GM12878 (cell line): ENCODE measurements around the gene TMEM53. TPM values are rescaled to one million over a fixed set of nuclear protein-coding genes. Genes with fewer than 3 reads are reported as not detected.
A peak's percentile ranks its signal among the peaks of the same experiment; 100 is the strongest.

Source experiments
- ASH2L ChIP-seq: fragments of 300-600, 200-600 bp; sonication (generic); IDR thresholded peaks from 2 replicates; pipeline ENCODE4 v1.6.1; 2017; ENCODE audit warnings: low read depth, mild to moderate bottlenecking, borderline replicate concordance
- CHD2 ChIP-seq: IDR thresholded peaks from 2 replicates; pipeline ENCODE4 v1.6.1; 2011; ENCODE audit warnings: low read depth, low read length, improper control_type of control experiment, borderline replicate concordance
- ETV6 ChIP-seq, 2 experiments: fragments of 450-650 bp in 1 of 2; IDR thresholded peaks in 1 of 2; conservative IDR thresholded peaks in 1 of 2; 2 replicates each; pipeline ENCODE4 v1.6.1; 2014; ENCODE audit warnings: antibody characterized with exemption in 1 of 2, borderline replicate concordance in 1 of 2, low read depth in 1 of 2, mild to moderate bottlenecking in 1 of 2, moderate library complexity in 1 of 2
- IKZF1 ChIP-seq: fragments of 450-650 bp; conservative IDR thresholded peaks from 2 replicates; pipeline ENCODE4 v1.6.1; 2017; ENCODE audit warnings: antibody characterized with exemption, mild to moderate bottlenecking
- MTA3 ChIP-seq: IDR thresholded peaks from 2 replicates; pipeline ENCODE4 v1.6.1; 2012; ENCODE audit warnings: low read length, inconsistent platforms, borderline replicate concordance
- NR2C1 ChIP-seq: fragments of 450-650 bp; IDR thresholded peaks from 2 replicates; pipeline ENCODE4 v1.6.1; 2017; ENCODE audit warnings: antibody characterized with exemption, mild to moderate bottlenecking, moderate library complexity
- PAX8 ChIP-seq: fragments of 450-650 bp; IDR thresholded peaks from 2 replicates; pipeline ENCODE4 v1.6.1; 2017; ENCODE audit warnings: mild to moderate bottlenecking, moderate library complexity
- POLR2AphosphoS5 ChIP-seq: IDR thresholded peaks from 2 replicates; pipeline ENCODE4 v1.6.1; 2011; ENCODE audit warnings: mild to moderate bottlenecking, low read length, inconsistent platforms
- SPI1 ChIP-seq: IDR thresholded peaks from 2 replicates; pipeline ENCODE4 v1.6.1; 2011; ENCODE audit warnings: low read depth, mild to moderate bottlenecking, low read length, moderate library complexity, borderline replicate concordance; ENCODE audit not compliant: insufficient read depth
- SREBF2 ChIP-seq: IDR thresholded peaks from 2 replicates; pipeline ENCODE4 v1.6.1; 2012; ENCODE audit warnings: mild to moderate bottlenecking, low read length
- STAT1 ChIP-seq: fragments of 450-650 bp; conservative IDR thresholded peaks from 2 replicates; pipeline ENCODE4 v1.6.1; 2014; ENCODE audit warnings: antibody characterized with exemption, mild to moderate bottlenecking
- TCF7 ChIP-seq: IDR thresholded peaks from 2 replicates; pipeline ENCODE4 v1.6.1; 2014; ENCODE audit warnings: antibody characterized with exemption, borderline replicate concordance
- polyA plus RNA-seq, 11 experiments: library from polyadenylated mRNA; depleted of rRNA in 4 of 11; unstranded in 6 of 11; stranded (reverse) in 5 of 11; fragments of >200 nt; fragmentation: Nextera tagmentation in 4 of 11; fragmentation: Illumina TruSeq in 1 of 11; extraction: Ambion mirVana in 4 of 11; extraction: Trizol in 1 of 11; gene quantifications; 1 replicate in 1 of 11; 2 replicates in 10 of 11; pipeline versions ENCODE4 v1.2.1 to v1.2.3, GENCODE V29; 2011 to 2016; ENCODE audit warnings: inconsistent platforms in 2 of 11, missing spikeins in 2 of 11, low read depth in 1 of 11
- total RNA-seq, 4 experiments: library from RNA; depleted of rRNA in 3 of 4; stranded (reverse); fragments of >200 nt in 3 of 4; fragmentation: Illumina TruSeq in 1 of 4; extraction: Trizol in 1 of 4; gene quantifications; 2 replicates each; pipeline versions ENCODE4 v1.2.1 to v1.2.3, GENCODE V29; 2013 to 2021
- TF ChIP-seq, protein P1 (sequence below): IDR thresholded peaks from 2 replicates; pipeline ENCODE4 v1.6.1; 2011; ENCODE audit warnings: mild to moderate bottlenecking, low read depth, low read length, moderate library complexity; ENCODE audit not compliant: insufficient replicate concordance
- TF ChIP-seq, protein P2 (sequence below): fragments of 450-650 bp; IDR thresholded peaks from 2 replicates; pipeline ENCODE4 v1.6.1; 2017; ENCODE audit warnings: low read depth, mild to moderate bottlenecking, moderate library complexity
- TF ChIP-seq, protein P3 (sequence below): fragments of 450-650 bp; IDR thresholded peaks from 2 replicates; pipeline ENCODE4 v1.6.1; 2017; ENCODE audit warnings: antibody characterized with exemption, mild to moderate bottlenecking, moderate library complexity
- TF ChIP-seq, protein P4 (sequence below): fragments of 150-350 bp; IDR thresholded peaks from 2 replicates; pipeline ENCODE4 v1.6.1; 2014; ENCODE audit warnings: mild to moderate bottlenecking, low read depth, low read length
- TF ChIP-seq, protein P5 (sequence below): fragments of 450-650 bp; IDR thresholded peaks from 2 replicates; pipeline ENCODE4 v1.6.1; 2018; ENCODE audit warnings: borderline replicate concordance, mild to moderate bottlenecking; ENCODE audit not compliant: partially characterized antibody

The TMEM53 gene
- total and polyA plus RNA-seq, 10 of the 15 experiments (the other 5 are each of a cell fraction or from before 2014, with no cell fraction given), result 3.1 to 23.9 (median 11.1) TPM

DNA sequence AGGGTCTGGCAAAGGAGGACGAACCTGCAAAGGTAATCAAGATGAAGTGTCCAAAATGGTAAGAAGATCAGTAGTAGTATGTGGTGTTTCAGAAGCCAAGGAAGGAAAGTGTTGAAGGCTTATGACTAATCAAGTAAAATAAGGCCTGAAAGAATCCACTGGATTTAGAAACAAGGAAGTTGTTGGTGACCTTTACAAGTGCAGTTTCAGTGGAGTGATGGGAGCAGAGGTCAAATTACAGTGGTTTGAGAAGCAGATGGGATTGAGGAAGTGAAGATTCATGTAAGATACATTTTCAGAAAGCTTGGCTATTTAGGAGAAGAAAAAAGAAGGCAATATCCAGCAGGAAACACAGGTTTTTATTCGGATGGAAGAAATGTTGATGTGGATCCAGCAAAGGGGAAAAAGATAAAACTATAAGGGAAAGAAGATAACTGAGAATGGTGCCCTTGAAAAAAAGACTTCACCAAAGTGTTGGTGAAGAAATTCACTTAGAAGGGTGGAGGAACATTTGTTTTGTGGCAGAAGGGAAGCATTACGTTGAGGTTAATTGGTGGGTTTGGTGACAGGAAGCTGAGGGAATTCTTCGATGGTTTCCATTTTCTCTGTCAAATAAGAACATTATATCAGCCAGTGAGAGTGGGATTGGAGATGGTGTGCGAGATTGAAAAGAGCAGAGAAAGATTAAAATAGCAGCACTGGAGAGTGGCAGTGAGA is 2.4 kb upstream of the TMEM53 start (continued):
- TF ChIP-seq, protein P1, sequence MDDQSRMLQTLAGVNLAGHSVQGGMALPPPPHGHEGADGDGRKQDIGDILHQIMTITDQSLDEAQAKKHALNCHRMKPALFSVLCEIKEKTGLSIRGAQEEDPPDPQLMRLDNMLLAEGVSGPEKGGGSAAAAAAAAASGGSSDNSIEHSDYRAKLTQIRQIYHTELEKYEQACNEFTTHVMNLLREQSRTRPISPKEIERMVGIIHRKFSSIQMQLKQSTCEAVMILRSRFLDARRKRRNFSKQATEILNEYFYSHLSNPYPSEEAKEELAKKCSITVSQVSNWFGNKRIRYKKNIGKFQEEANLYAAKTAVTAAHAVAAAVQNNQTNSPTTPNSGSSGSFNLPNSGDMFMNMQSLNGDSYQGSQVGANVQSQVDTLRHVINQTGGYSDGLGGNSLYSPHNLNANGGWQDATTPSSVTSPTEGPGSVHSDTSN, result no peak
- TF ChIP-seq ASH2L, result no peak
- TF ChIP-seq SREBF2, result no peak
- no peak for TF ChIP-seq POLR2AphosphoS5
- TF ChIP-seq, protein P2, sequence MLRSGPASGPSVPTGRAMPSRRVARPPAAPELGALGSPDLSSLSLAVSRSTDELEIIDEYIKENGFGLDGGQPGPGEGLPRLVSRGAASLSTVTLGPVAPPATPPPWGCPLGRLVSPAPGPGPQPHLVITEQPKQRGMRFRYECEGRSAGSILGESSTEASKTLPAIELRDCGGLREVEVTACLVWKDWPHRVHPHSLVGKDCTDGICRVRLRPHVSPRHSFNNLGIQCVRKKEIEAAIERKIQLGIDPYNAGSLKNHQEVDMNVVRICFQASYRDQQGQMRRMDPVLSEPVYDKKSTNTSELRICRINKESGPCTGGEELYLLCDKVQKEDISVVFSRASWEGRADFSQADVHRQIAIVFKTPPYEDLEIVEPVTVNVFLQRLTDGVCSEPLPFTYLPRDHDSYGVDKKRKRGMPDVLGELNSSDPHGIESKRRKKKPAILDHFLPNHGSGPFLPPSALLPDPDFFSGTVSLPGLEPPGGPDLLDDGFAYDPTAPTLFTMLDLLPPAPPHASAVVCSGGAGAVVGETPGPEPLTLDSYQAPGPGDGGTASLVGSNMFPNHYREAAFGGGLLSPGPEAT, result no peak
- no peak for TF ChIP-seq MTA3
- TF ChIP-seq, protein P3, sequence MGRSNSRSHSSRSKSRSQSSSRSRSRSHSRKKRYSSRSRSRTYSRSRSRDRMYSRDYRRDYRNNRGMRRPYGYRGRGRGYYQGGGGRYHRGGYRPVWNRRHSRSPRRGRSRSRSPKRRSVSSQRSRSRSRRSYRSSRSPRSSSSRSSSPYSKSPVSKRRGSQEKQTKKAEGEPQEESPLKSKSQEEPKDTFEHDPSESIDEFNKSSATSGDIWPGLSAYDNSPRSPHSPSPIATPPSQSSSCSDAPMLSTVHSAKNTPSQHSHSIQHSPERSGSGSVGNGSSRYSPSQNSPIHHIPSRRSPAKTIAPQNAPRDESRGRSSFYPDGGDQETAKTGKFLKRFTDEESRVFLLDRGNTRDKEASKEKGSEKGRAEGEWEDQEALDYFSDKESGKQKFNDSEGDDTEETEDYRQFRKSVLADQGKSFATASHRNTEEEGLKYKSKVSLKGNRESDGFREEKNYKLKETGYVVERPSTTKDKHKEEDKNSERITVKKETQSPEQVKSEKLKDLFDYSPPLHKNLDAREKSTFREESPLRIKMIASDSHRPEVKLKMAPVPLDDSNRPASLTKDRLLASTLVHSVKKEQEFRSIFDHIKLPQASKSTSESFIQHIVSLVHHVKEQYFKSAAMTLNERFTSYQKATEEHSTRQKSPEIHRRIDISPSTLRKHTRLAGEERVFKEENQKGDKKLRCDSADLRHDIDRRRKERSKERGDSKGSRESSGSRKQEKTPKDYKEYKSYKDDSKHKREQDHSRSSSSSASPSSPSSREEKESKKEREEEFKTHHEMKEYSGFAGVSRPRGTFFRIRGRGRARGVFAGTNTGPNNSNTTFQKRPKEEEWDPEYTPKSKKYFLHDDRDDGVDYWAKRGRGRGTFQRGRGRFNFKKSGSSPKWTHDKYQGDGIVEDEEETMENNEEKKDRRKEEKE, result no peak
- TF ChIP-seq PAX8, result no peak
- TF ChIP-seq SPI1, result peak; percentile 78; the same call in 1 of the 2 replicates
- TF ChIP-seq, protein P4, sequence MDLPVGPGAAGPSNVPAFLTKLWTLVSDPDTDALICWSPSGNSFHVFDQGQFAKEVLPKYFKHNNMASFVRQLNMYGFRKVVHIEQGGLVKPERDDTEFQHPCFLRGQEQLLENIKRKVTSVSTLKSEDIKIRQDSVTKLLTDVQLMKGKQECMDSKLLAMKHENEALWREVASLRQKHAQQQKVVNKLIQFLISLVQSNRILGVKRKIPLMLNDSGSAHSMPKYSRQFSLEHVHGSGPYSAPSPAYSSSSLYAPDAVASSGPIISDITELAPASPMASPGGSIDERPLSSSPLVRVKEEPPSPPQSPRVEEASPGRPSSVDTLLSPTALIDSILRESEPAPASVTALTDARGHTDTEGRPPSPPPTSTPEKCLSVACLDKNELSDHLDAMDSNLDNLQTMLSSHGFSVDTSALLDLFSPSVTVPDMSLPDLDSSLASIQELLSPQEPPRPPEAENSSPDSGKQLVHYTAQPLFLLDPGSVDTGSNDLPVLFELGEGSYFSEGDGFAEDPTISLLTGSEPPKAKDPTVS, result no peak
- TF ChIP-seq, protein P5, sequence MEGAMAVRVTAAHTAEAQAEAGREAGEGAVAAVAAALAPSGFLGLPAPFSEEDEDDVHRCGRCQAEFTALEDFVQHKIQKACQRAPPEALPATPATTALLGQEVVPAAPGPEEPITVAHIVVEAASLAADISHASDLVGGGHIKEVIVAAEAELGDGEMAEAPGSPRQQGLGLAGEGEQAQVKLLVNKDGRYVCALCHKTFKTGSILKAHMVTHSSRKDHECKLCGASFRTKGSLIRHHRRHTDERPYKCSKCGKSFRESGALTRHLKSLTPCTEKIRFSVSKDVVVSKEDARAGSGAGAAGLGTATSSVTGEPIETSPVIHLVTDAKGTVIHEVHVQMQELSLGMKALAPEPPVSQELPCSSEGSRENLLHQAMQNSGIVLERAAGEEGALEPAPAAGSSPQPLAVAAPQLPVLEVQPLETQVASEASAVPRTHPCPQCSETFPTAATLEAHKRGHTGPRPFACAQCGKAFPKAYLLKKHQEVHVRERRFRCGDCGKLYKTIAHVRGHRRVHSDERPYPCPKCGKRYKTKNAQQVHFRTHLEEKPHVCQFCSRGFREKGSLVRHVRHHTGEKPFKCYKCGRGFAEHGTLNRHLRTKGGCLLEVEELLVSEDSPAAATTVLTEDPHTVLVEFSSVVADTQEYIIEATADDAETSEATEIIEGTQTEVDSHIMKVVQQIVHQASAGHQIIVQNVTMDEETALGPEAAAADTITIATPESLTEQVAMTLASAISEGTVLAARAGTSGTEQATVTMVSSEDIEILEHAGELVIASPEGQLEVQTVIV, result no peak
- TF ChIP-seq NR2C1, result peak; percentile 75
- peak in 1 of 2 experiments; percentile 38; a peak in 1 of 4 replicates for TF ChIP-seq ETV6 (conservative IDR thresholded peaks at IDR 0.05 in 1 of 2, IDR thresholded peaks at IDR 0.05 in 1 of 2; ENCODE audit: borderline replicate concordance in 1 of 2, low read depth in 1 of 2)
- no peak for TF ChIP-seq STAT1
- TF ChIP-seq IKZF1, result peak; percentile 87
- no peak for TF ChIP-seq CHD2
- no peak for TF ChIP-seq TCF7
